Measurements from ENCODE around the gene LRRC42.
A peak's percentile ranks its signal among the peaks of the same experiment; 100 is the strongest.

Gene LRRC42

GRCh38 chr1:54011316-54012007, 65.3 kb downstream of the LRRC42 start:
- TF ChIP-seq CTCF (IDR thresholded peaks at IDR 0.05; ENCODE audit: control insufficient read depth, extremely low read depth, insufficient read depth) = no peak
- H3K4me3 ChIP-seq (ENCODE audit: low read depth, low read length) = no peak overlapping the region
- DNase-seq (ENCODE audit: low read depth) = no peak

- no peak for DNase-seq (ENCODE audit: low read depth)
- no peak overlapping the region for H3K4me3 ChIP-seq (ENCODE audit: low read depth, low read length)
- TF ChIP-seq CTCF (IDR thresholded peaks at IDR 0.05; ENCODE audit: control insufficient read depth, extremely low read depth, insufficient read depth) = no peak
These were observed 65.8 kb downstream of the LRRC42 start for GRCh38 chr1:54012008-54012325.

GRCh38 chr1:54012863-54013262, 66.7 kb downstream of the LRRC42 start:
- TF ChIP-seq CTCF (IDR thresholded peaks at IDR 0.05; ENCODE audit: control insufficient read depth, extremely low read depth, insufficient read depth) = no peak
- no peak for DNase-seq (ENCODE audit: low read depth)

GRCh38 chr1:54013393-54014008, 67.4 kb downstream of the LRRC42 start:
- no peak for DNase-seq (ENCODE audit: low read depth)
- H3K4me3 ChIP-seq (ENCODE audit: low read depth, low read length) = no peak overlapping the region

More at GRCh38 chr1:54012863-54013262, 66.7 kb downstream of the LRRC42 start:
- no peak overlapping the region for H3K4me3 ChIP-seq (ENCODE audit: low read depth, low read length)

GRCh38 chr1:54014009-54014629, 68.0 kb downstream of the LRRC42 start:
- TF ChIP-seq CTCF (IDR thresholded peaks at IDR 0.05; ENCODE audit: control insufficient read depth, extremely low read depth, insufficient read depth) = no peak
- no peak overlapping the region for H3K4me3 ChIP-seq (ENCODE audit: low read depth, low read length)
- no peak for DNase-seq (ENCODE audit: low read depth)

More at GRCh38 chr1:54013393-54014008, 67.4 kb downstream of the LRRC42 start:
- no peak for TF ChIP-seq CTCF (IDR thresholded peaks at IDR 0.05; ENCODE audit: control insufficient read depth, extremely low read depth, insufficient read depth)

GRCh38 chr1:54016343-54017282, 70.5 kb downstream of the LRRC42 start:
- TF ChIP-seq CTCF (IDR thresholded peaks at IDR 0.05; ENCODE audit: control insufficient read depth, extremely low read depth, insufficient read depth) = no peak
- DNase-seq (ENCODE audit: low read depth) = peak; percentile 80
- no peak overlapping the region for H3K4me3 ChIP-seq (ENCODE audit: low read depth, low read length)
